DMS79 treated with DMSO at 0.1 percent for 48 hours (cell line): ENCODE results near the gene HPF1.
"Not testable (repeated sequence)": the region's sequence is repeated elsewhere in the genome, so short reads cannot be mapped to it uniquely, and the experiment has no call there.

ENCODE experiments used
- DNase-seq: peaks from one replicate; lab custom pipeline; 2025; lab: John Stamatoyannopoulos, UW

The HPF1 gene

GRCh38 chr4:169757575-169758184 is at the start of gene HPF1:
Gene HPF1 (minus strand): TSS chr4:169757944. CDS start chr4:169757877, 67 bp downstream.
- DNase-seq: peak; percentile 65

DNA sequence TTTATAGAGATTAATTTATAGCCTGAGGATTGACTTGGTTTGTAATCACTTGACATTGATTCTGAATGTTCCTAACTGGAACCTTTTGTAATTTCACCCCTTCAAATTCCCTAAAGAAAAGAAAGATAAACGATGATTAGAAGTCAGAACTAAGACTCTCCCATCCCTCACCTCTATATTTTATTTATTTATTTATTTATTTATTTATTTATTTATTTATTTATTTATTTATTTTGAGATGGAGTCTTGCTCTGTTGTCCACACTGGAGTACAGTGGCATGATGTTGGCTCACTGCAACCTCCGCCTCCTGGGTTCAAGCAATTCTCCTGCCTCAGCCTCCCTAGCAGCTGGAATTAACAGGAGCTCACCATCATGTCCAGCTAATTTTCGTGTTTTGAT is 49.0 kb upstream of the HPF1 start:
- not testable (repeated sequence) for DNase-seq

GRCh38 chr4:169803413-169803812 is 45.7 kb upstream of the HPF1 start:
- no peak for DNase-seq

DNA sequence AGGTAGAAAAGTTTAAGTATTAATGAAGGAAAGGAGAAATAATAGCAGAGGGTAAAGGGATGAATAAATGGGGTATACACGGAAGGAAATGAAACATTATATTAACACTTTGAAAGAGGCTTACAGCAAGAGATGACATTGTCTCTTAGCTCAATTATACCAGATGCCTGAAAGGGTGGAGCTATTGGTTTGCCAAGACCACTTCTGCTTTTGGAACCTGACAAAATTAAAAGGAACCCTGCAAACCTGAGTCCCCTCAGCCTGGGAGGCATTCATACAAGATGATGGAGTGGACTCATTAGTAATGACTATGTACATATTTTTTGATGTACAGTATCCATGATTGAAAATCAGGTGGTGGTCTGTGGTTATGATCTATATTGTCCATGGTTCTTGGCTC is 45.1 kb upstream of the HPF1 start:
- DNase-seq: no peak

DNA sequence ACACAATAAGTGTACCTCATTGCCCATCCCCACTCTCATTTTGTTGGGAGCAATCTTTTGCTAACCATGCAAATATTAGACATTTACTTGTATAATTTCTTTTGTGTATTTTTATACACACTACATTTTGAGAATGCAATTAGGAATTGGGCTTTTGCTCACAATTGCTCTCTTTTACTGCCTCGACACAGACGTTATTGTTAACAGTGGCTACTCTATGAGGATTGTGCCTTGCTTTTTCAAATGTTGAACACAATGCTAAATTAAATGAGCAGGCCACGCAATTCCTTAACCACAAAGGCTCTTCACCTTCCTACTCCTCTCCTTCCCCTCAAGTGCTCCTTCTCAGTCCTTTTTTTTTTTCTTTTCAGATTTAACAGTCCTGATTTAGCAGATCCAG is 42.8 kb upstream of the HPF1 start:
- DNase-seq: no peak

- DNase-seq: no peak
Observed at GRCh38 chr4:169799260-169799659, 41.5 kb upstream of the HPF1 start.

DNA sequence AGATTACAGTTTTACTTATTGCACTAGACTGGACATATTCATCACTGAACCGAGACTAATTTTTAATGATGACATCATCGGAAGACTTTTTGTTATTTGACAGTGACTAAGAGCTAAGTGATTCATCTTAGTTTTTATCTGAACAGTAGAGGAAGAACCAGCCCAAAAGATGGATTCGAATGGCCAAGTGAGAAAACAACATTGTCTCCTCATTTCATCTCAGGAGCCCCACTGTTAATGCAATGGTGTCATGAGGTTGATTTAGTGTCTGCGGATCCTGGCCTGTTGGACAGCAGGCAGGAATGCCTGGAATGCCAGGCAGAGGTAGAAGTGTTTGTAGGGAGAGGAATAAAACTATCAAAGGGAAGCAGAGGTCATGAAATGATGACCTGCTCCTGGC is 37.8 kb upstream of the HPF1 start:
- DNase-seq: no peak

- peak; percentile 20 for DNase-seq
Observed at GRCh38 chr4:169791527-169792156, 33.9 kb upstream of the HPF1 start.

DNA sequence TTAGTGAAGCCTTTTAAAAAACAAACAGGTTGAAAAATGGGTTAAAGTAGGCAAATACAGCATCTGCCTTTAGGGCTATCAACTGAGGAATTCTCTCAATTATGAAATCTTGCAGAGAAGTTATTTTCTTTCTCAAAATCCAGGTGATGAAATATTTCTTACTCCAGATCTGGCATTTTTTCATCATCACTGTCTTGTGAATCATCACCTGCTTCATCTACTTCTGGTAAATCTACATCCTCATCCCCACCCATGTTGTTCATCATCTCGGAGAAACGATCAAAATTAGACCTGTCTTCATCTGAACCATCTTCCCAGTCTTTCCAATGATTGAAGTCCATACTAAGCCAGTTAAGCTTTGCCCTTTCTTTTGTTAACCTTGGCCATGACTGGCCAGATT is 33.3 kb upstream of the HPF1 start:
- no peak for DNase-seq

DNA sequence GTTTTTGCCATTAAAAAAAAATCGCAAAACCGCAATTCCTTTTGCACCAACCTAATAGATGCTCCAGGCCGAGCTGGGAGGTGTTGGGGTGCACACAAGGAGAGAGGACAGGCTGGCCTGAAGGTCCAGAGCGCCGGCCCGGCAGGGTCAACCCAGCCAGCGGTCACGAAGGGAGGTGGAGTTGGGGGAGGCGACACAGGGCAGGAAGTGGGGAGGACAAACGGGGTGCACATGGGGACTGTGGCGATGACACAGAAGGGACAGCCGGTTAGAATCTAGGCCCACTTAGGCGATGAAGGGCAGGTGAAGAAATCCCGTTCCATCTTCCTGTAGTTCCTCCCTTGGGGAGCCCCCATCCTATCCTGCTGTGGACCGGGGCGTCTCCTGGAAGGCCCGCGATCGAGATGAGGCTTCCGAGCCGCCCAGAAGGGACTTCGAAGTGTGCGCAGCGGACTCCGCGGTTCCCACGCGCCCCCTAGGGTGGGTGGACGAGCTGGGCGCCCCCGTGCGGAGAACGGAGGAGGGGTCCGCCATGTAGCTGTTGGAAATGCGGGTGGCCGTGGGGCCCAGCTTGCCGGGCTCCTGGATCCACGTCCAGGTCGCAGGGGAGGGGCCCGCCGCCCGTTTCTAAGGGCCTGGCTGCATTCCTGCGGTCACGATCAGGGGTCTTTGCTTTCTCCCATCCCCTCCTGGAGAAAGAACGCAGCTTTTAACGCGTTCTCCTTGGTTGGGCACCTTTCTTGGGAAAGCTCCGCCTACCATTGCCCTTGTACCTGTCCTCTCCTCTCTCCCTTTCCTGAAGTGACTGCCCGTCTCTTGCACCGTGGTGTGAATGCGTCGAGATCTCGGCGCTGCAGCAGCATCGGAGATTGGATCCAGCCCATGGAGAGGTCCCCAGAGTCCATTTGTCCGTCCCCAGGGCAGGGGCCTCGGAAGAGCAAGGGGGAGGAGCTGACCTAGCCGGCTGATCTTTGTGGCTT is 17.0 kb upstream of the HPF1 start:
- DNase-seq: no peak

- no peak for DNase-seq
Observed at GRCh38 chr4:169773889-169774288, 16.1 kb upstream of the HPF1 start.

DNA sequence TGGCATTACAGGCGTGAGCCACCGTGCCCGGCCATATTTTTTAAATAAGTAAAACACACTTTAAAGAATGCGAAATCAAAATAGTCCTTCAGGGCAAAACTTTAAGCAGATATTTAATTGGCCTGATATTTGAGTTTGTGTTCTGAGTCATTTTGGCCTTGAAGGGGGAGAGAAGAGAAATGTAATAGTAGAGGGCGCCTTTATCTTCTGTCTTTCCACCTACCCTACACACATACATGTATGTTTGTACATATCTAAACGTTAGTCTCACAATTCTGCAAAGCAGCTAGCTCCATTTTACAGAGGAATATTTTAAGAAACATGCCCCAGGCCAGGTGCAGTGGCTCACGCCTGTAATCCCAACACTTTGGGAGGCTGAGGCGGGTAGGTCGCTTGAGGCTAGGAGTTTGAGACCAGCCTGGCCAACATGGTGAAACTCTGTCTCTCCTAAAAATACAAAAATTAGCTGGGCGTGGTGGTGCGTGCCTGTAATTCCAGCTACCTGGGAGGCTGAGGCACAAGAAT is 13.9 kb upstream of the HPF1 start:
- DNase-seq: not testable (repeated sequence)

DNA sequence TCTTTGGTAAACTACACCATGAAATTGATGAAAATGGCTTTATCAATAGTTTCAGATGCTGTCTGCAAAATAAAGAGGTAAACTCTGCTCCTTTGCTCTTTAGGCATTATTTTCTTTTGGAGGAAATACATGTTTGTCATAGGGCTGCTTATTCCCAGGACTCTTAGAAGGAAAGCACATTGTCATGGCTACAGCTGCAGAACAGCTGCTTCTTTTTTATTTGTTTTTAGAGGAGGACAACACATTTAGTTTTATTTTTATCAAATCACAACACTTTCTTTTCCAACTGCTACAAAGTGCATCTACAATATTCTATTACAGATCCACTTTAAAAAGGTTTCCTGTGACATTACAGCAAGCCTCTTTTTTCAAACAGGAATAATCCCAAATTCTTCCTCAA is 12.7 kb upstream of the HPF1 start:
- DNase-seq: no peak

GRCh38 chr4:169768385-169768784 is 10.6 kb upstream of the HPF1 start:
- DNase-seq: no peak

DNA sequence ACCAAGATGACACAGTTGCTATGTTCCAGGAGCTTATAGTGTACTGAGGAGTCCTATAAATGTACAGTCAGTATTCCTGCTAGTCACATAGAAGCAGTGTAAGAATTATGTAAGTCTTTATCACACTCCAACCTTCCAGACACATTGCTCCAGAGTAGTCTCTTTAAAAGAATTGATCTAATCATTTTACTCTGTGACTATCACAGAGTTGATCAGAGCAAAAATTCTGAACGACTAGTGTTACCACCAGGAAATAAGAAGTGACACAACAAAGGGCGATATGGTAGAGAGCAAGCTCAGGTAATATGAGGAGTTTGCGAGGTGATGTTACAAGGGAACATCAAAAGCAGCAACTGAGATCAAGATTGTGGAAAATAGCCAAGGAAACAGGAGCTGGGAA is 9.0 kb upstream of the HPF1 start:
- no peak for DNase-seq

DNA sequence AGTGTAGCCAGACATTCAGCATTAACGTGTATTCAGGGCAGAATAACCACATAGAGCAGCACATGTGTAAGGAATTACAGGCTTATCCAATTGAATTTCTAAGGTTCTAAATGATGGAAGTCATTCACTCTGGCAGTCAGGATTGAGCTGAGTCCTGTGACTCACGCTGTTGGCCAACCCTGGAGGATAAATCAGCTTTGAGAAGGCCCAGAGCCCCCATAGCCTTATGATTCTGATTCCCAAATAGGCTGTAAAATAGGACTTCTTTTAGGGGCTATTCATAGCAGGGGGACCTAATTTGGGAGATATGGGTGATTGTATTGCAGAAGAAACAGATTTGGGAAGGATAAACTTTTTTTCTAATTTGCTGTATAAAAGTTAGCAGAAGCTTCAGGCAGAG is 8.1 kb upstream of the HPF1 start:
- DNase-seq: no peak

DNA sequence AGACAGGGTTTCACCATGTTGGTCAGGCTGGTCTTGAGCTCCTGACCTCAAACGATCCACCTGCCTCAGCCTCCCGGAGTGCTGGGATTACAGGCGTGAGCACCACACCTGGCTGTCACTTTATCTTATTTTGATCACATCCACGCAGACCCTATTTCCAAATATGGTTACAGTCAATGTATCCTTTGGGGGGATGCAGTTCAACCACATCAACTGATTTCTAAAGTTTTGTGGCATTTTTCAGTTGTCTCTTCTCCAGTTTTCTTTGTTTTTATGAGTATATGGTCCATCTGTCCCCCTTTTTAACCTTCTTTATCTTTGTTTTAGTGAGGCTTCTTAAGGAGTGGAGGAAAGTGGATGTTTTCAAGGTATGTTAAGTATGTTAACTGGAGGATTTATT is 4.1 kb upstream of the HPF1 start:
- no peak for DNase-seq

DNA sequence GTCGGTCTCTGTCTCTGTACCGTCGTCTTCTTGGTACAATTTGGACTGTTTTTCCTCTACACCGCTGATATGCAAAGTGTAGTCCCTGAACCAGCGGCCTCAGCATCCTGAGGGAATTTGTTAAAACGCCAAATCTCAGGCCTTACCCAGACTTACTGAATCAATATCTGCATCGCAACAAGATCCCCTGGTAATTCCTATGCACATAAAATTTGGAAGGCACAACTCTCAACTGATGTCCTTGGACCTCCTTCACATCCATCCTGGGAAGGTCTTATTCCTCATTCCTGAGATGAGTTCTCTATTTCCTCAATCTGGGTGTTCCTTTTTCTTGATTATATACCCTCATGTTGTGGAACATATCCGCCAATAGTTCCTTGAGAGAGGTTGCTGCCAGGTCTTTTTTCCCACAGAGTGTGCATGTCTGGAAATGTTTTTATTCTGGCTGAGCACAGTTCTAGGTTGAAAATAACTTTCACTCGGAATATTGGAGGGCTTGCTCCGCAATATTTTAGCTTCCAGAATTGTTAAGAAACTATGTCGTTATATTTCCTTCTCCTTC is 738 bp upstream of the HPF1 start:
- DNase-seq: no peak

GRCh38 chr4:169756971-169757574 is 671 bp downstream of the HPF1 start:
- no peak for DNase-seq

DNA sequence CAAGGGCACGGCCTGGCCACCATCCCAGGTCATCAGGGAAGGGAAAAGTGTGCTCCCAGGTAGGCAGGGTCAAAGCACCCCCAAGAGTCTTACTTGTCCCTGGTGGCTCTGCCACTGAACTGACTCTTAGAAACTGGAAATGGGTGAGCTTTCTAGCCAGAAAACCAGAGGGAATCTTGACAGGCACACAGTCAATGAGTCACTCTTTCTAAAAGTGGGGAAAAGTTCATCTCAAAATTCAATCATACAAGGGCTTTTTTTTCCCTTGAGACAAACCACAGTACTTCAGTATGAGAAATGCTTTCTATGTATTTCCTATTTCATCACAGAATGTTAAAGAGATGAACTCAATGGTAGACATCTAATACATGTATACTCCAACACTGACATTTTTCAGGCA is 12.5 kb downstream of the HPF1 start:
- no peak for DNase-seq

DNA sequence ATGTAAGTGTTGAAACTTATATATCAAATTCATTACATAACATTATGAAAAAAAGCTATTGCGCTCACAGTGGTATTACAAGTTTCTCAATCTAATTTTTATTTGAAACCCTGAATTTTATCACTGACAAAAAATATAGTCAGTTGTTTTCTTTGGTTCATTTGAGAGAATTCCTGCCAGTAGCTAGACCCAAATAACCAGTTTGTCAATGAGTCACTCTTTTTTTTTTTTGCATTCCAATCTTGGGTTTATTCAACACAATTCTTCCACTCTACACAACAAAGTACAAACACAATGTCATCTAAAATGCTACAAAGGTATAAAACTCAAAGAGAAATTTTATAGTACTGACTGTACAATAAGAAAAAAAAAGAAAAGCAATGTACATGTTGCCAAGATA is 13.1 kb downstream of the HPF1 start:
- no peak for DNase-seq

DNA sequence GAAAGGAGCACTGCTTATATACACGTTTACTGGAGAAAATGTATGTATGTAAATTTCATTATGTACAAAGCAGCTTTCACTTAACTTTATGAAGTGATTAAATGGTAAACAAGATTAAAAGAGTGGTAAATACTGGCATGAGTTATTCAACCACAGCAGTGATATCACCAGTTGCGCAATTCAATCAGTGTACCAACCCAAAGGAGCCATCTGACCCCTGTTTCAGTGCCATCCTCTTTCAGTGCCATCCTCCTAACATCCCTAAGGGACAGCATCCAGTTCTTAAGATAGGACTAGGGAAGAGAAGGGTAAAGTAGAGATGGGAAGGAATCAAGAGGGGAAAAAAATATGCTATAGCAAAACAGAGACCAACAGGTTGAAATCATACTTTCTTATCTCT is 16.2 kb downstream of the HPF1 start:
- DNase-seq: no peak
